Endothelial cell of umbilical vein (primary cell): ENCODE measurements around the gene RASGEF1C. TPM values are rescaled to one million over a fixed set of nuclear protein-coding genes. Genes with fewer than 3 reads are reported as not detected.

Source experiments
- BruUV-seq: library from RNA; stranded (reverse); fragments of 400-500 nt; replicated peaks from 2 replicates; lab custom pipeline; 2021; lab: Mats Ljungman, UMichigan
- CTCF ChIA-PET: fragments of 300-600, 350-600 bp; sonication (Branson Sonifier 250); formaldehyde crosslinking; loops from one replicate; lab custom pipeline; 2021; ENCODE audit warnings: antibody characterized with exemption, inconsistent platforms; lab: Charles Lee
- POLR2A ChIA-PET: fragments of 300-600, 350-600 bp; sonication (Branson Sonifier 250); formaldehyde crosslinking; loops from one replicate; lab custom pipeline; 2021; ENCODE audit warnings: antibody characterized with exemption, inconsistent platforms; lab: Charles Lee
- DNase-seq: peaks from one replicate; pipeline ENCODE4 v3.0.0-alpha.2; 2011; ENCODE audit warnings: low read depth, low spot score
- FAIRE-seq: peaks from 2 replicates; lab custom pipeline; 2011; peaks lifted over from hg19 to GRCh38; lab: Jason Lieb, UNC
- H2AFZ ChIP-seq: 2 replicates; pipeline ENCODE4 v1.6.0; 2012; ENCODE audit warnings: low read depth, low read length, control low read depth, inconsistent platforms
- H3K27ac ChIP-seq: 2 replicates; pipeline ENCODE4 v1.5.1; 2011; ENCODE audit warnings: low read depth, mild to moderate bottlenecking, control low read depth, low read length, moderate library complexity; ENCODE audit not compliant: insufficient read depth
- H3K27me3 ChIP-seq, 2 experiments: 2 replicates each; pipeline versions ENCODE4 v1.6.0 to v1.6.1; 2011; ENCODE audit warnings: low read length in 2 of 2, mixed read lengths in 1 of 2; ENCODE audit not compliant: control insufficient read depth in 2 of 2, insufficient read depth in 2 of 2
- H3K36me3 ChIP-seq, 2 experiments: 2 replicates in 1 of 2; 3 replicates in 1 of 2; pipeline ENCODE4 v1.5.1; 2011; ENCODE audit warnings: low read length in 2 of 2, mild to moderate bottlenecking in 1 of 2, moderate library complexity in 1 of 2; ENCODE audit not compliant: control insufficient read depth in 2 of 2, insufficient read depth in 2 of 2; ENCODE audit errors: extremely low read depth in 1 of 2
- H3K4me1 ChIP-seq: 3 replicates; pipeline ENCODE4 v1.5.1; 2011; ENCODE audit warnings: mild to moderate bottlenecking, low read length; ENCODE audit not compliant: control insufficient read depth, insufficient read depth; ENCODE audit errors: extremely low read depth
- H3K4me2 ChIP-seq: 2 replicates; pipeline ENCODE4 v1.6.1; 2011; ENCODE audit warnings: low read length, control low read depth, mixed read lengths; ENCODE audit not compliant: insufficient read depth
- H3K4me3 ChIP-seq, 3 experiments: fragments of 200-600 bp in 1 of 3; sonication (generic), shearing (Covaris generic) in 1 of 3; replicated peaks in 1 of 3; 2 replicates each; pipeline ENCODE4 v1.5.1; 2011 to 2016; ENCODE audit warnings: control low read depth in 3 of 3, low read length in 3 of 3, mild to moderate bottlenecking in 2 of 3, inconsistent platforms in 1 of 3, low read depth in 1 of 3, moderate library complexity in 1 of 3; ENCODE audit not compliant: insufficient read depth in 1 of 3
- H3K79me2 ChIP-seq: 2 replicates; pipeline ENCODE4 v1.6.0; 2012; ENCODE audit warnings: low read length, inconsistent platforms; ENCODE audit not compliant: control insufficient read depth, insufficient read depth
- H3K9ac ChIP-seq: replicated peaks from 2 replicates; pipeline ENCODE3; 2011; ENCODE audit warnings: low read length, control low read depth; ENCODE audit not compliant: insufficient read depth; ENCODE audit errors: extremely low read depth
- H3K9me1 ChIP-seq: replicated peaks from 3 replicates; pipeline ENCODE4 v1.6.0; 2011; ENCODE audit warnings: mild to moderate bottlenecking, low read length; ENCODE audit not compliant: control insufficient read depth, insufficient read depth; ENCODE audit errors: extremely low read depth
- H3K9me3 ChIP-seq: replicated peaks from 2 replicates; pipeline ENCODE4 v1.5.1; 2012; ENCODE audit warnings: low read length, inconsistent platforms; ENCODE audit not compliant: control insufficient read depth, insufficient read depth
- H4K20me1 ChIP-seq: replicated peaks from 2 replicates; pipeline ENCODE3; 2011; ENCODE audit warnings: mild to moderate bottlenecking, low read length; ENCODE audit not compliant: control insufficient read depth, insufficient read depth; ENCODE audit errors: extremely low read depth
- FOS ChIP-seq: IDR thresholded peaks from 2 replicates; pipeline ENCODE4 v1.6.1; 2011; ENCODE audit warnings: mild to moderate bottlenecking, low read length, moderate library complexity, borderline replicate concordance; ENCODE audit not compliant: insufficient read depth
- JUN ChIP-seq: IDR thresholded peaks from 2 replicates; pipeline ENCODE4 v1.6.1; 2011; ENCODE audit warnings: borderline replicate concordance, low read depth; ENCODE audit not compliant: insufficient read length, insufficient read depth
- dilution Hi-C: fragments of 300-500 bp; cut with MboI; formaldehyde crosslinking; loops from one replicate; pipeline ENCODE4 v1.15.0; 2019; ENCODE audit warnings: low sequenced_read_pairs; ENCODE audit not compliant: extremely low pct_ligation_motif_present
- intact Hi-C: fragments of 100-400 bp; cut with micrococcal nuclease; formaldehyde crosslinking; loops from one replicate; pipeline ENCODE4 v1.10.0; 2022
- polyA plus RNA-seq, 4 experiments: library from polyadenylated mRNA; depleted of rRNA in 3 of 4; stranded (reverse) in 3 of 4; unstranded in 1 of 4; fragments of >200 nt; gene quantifications; 2 replicates each; pipeline versions ENCODE4 v1.2.1 to v1.2.3, GENCODE V29; 2011 to 2012; ENCODE audit warnings: missing spikeins in 1 of 4
- total RNA-seq: library from RNA; stranded (reverse); gene quantifications from 2 replicates; pipeline ENCODE4 v1.2.3, GENCODE V29; 2021

The RASGEF1C gene
- total and polyA plus RNA-seq, 2 donors (not counting 3 experiments of a cell fraction or from before 2014, with no cell fraction given): not detected

DNA sequence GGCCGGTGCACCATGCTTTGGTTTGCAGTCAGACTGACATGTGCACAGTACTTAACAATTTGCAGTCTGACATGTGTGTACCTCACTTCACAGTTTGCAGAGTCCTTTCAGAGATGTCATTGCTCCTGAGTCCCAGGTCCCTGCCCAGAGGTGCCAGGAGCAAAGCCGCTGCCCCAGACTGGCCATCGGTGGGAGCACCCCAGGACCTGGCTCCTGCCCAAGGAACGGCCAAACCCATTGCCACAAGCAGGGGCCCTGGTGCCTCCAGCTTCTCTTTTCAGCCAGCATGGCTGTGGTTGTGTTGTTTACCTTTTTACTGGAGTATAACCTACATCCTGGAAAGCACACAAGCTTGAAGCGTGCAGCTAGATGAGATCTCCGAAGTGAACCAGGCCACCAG lies 28.6 kb downstream of the RASGEF1C start:
- no peak for TF ChIP-seq FOS
- Histone ChIP-seq H3K79me2 (no peaks in the 10 kb centered on the region), H4K20me1 (no peaks in the 10 kb centered on the region), H3K4me2 (no peak overlapping the region), H3K4me3 (no peak overlapping the region), H3K9ac (no peak overlapping the region), H3K27me3 (no peaks in the 10 kb centered on the region), H3K36me3 (no peaks in the 10 kb centered on the region), H3K9me1 (no peaks in the 10 kb centered on the region), H3K4me1 (no peaks in the 10 kb centered on the region), H3K9me3 (no peaks in the 10 kb centered on the region), H2AFZ (no peak overlapping the region), H3K27ac (no peak overlapping the region)
- dilution Hi-C loops: no loop called here
- DNase-seq (no peak), FAIRE-seq (no peak)
- no TSS peak for BruUV-seq
- POLR2A ChIA-PET: no interaction called here
- CTCF ChIA-PET: interaction anchor here (1.7 kb wide), 1 partner anchor 28 kb away, joined by 4 read pairs; the partner anchor contains the start of gene RASGEF1C
- intact Hi-C loops: no loop called here

DNA sequence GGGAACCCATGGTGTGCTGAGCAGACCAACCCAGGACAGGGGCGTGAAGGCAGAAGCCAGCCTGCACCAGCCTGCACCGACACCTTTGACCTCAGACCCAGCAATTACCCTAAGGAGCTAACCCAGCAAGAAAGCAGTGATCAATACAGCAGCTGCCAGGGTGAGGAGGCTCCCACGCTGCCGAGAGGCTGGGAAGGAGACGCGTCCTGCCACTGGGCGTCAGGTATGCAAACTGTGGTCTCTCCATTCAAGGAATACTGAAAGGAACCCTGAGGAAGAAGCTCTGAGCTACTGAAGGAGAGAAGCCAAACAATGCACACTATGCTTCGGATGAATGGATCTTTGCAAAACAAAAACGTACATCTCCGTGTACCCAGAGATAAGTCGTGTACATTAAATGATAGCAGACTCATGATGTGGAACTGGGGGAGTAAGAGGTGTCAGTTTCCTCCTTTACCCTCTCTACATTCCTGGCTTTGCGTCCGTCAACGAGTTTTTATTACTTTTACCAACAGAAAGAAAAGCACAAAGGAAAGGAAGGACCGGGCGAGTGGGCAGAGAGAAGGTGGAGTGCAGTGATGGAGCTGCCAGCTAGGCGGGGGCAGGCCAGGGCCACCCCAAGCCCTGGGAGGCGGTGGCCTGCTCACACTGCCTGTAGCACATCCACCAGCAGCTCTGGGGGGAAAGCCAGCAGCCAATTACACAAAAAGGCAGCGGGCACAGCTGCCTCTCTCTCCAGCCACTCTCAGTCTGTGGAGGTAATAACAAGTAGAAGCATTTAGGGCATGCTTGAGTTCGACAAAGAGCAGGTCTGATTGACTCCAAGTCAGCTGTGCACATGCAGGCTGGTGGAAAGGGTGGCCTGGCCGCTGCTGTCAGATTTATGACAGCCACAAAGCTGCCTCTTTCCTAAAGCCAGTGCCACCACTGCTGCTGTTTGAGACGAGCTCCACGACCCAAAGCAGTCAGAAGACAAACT lies 29.3 kb downstream of the RASGEF1C start:
- CTCF ChIA-PET: interaction anchor here (1.7 kb wide), 1 partner anchor 29 kb away, joined by 4 read pairs; the partner anchor contains the start of gene RASGEF1C
- no peak overlapping the region for H3K9ac ChIP-seq
- POLR2A ChIA-PET: no interaction called here
- H3K27ac ChIP-seq: no peak overlapping the region
- TF ChIP-seq JUN (no peak), FOS (no peak)
- H3K36me3 ChIP-seq: no peaks in the 10 kb centered on the region
- intact Hi-C loops: no loop called here
- H4K20me1 ChIP-seq: no peaks in the 10 kb centered on the region
- H3K79me2 ChIP-seq: no peaks in the 10 kb centered on the region
- no peaks in the 10 kb centered on the region for H3K27me3 ChIP-seq
- H2AFZ ChIP-seq: no peak overlapping the region
- no peak overlapping the region for H3K4me2 ChIP-seq
- no peaks in the 10 kb centered on the region for H3K9me3 ChIP-seq
- no peaks in the 10 kb centered on the region for H3K9me1 ChIP-seq
- H3K4me3 ChIP-seq: no peak overlapping the region
- H3K4me1 ChIP-seq: no peaks in the 10 kb centered on the region
- FAIRE-seq (no peak), DNase-seq (no peak)
- no TSS peak for BruUV-seq
- dilution Hi-C loops: no loop called here
